Measurements from ENCODE around the gene HECTD1. TPM values are rescaled to one million over a fixed set of nuclear protein-coding genes. Genes with fewer than 3 reads are reported as not detected.

HECTD1 gene
- total and polyA plus RNA-seq, 4 donors: 23.5 to 164 (median 92.5) TPM

- no peak overlapping the region for H3K4me3 ChIP-seq (ENCODE audit: low read length in 2 of 2)
- H3K36me3 ChIP-seq (ENCODE audit: control insufficient read depth in 1 of 2, insufficient read depth in 2 of 2, low read length in 1 of 2): no peaks in the 10 kb centered on the region
- WGBS, 2 donors: 65 to 68% methylated on average over 17 of the region's 17 CpGs
- H3K4me1 ChIP-seq (ENCODE audit: control insufficient read depth in 1 of 2, insufficient read depth in 2 of 2, low read length in 2 of 2): no peaks in the 10 kb centered on the region
- no peaks in the 10 kb centered on the region for H3K9me3 ChIP-seq (ENCODE audit: control insufficient read depth, low read length)
- ATAC-seq (ENCODE audit: low FRiP score) (peak; percentile 89), DNase-seq (peak in 1 of 2 donors; percentile 53)
- H3K27ac ChIP-seq (ENCODE audit: low read depth in 1 of 2, low read length in 2 of 2): no peak overlapping the region
- no peaks in the 10 kb centered on the region for H3K27me3 ChIP-seq (ENCODE audit: control insufficient read depth in 1 of 2, insufficient read depth in 2 of 2, low read length in 1 of 2)
- intact Hi-C loops (cut with DNase I): no loop called here
These were observed 22.3 kb upstream of the HECTD1 start for GRCh38 chr14:31229638-31230572.

DNA sequence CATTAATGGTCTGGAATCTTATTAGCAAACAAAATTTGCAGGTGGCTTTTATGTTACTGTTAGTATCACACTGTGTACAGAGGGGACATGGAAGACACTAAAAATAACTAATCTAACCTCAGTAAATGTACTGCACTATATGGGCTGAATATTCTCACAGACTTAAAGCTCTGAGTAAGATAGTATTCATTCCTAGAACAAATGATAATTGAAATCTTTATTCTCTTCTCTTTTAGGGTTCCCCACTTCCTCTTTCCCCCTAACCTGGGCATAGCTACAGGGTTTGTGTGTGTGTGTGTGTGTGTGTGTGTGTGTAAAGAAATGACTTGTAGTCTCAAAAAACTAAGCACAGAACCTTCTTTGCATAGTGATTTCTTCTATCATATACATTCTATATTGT lies 21.4 kb upstream of the HECTD1 start:
- Histone ChIP-seq H3K27me3 (ENCODE audit: control insufficient read depth in 1 of 2, insufficient read depth in 2 of 2, low read length in 1 of 2) (no peaks in the 10 kb centered on the region), H3K36me3 (ENCODE audit: control insufficient read depth in 1 of 2, insufficient read depth in 2 of 2, low read length in 1 of 2) (no peaks in the 10 kb centered on the region), H3K9me3 (ENCODE audit: control insufficient read depth, low read length) (no peaks in the 10 kb centered on the region), H3K4me1 (ENCODE audit: control insufficient read depth in 1 of 2, insufficient read depth in 2 of 2, low read length in 2 of 2) (no peaks in the 10 kb centered on the region), H3K27ac (ENCODE audit: low read depth in 1 of 2, low read length in 2 of 2) (no peak overlapping the region), H3K4me3 (ENCODE audit: low read length in 2 of 2) (no peak overlapping the region)
- intact Hi-C loops (cut with DNase I): no loop called here
- ATAC-seq (ENCODE audit: low FRiP score) (no peak), DNase-seq (no peak)

DNA sequence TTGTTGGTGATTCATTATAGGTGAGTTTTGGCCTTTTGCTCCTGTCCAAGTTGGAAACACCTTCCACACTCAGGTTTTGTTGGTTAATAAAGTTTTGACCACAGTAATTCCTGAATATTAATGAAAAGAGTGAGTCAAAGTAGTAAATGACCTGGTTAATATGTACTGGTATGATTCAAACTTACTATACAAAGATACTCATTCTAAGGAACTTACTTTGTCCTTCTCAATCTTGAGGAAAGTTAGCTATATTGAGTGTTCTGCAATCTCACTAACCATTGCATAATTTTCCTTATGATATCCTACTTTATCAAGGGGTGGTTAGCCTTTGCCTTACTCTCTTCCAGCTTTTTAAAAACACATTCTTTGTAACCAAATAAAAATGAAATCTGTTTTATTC lies 20.9 kb upstream of the HECTD1 start:
- H3K4me1 ChIP-seq (ENCODE audit: control insufficient read depth in 1 of 2, insufficient read depth in 2 of 2, low read length in 2 of 2): no peaks in the 10 kb centered on the region
- no peaks in the 10 kb centered on the region for H3K9me3 ChIP-seq (ENCODE audit: control insufficient read depth, low read length)
- H3K36me3 ChIP-seq (ENCODE audit: control insufficient read depth in 1 of 2, insufficient read depth in 2 of 2, low read length in 1 of 2): no peaks in the 10 kb centered on the region
- H3K4me3 ChIP-seq (ENCODE audit: low read length in 2 of 2): no peak overlapping the region
- DNase-seq: no peak
- intact Hi-C loops (cut with DNase I): no loop called here
- ATAC-seq (ENCODE audit: low FRiP score): no peak
- no peaks in the 10 kb centered on the region for H3K27me3 ChIP-seq (ENCODE audit: control insufficient read depth in 1 of 2, insufficient read depth in 2 of 2, low read length in 1 of 2)
- H3K27ac ChIP-seq (ENCODE audit: low read depth in 1 of 2, low read length in 2 of 2): no peak overlapping the region

- ATAC-seq (ENCODE audit: low FRiP score) (no peak), DNase-seq (no peak)
- intact Hi-C loops (cut with DNase I): no loop called here
- Histone ChIP-seq H3K9me3 (ENCODE audit: control insufficient read depth, low read length) (no peaks in the 10 kb centered on the region), H3K4me1 (ENCODE audit: control insufficient read depth in 1 of 2, insufficient read depth in 2 of 2, low read length in 2 of 2) (no peaks in the 10 kb centered on the region), H3K36me3 (ENCODE audit: control insufficient read depth in 1 of 2, insufficient read depth in 2 of 2, low read length in 1 of 2) (no peaks in the 10 kb centered on the region), H3K27me3 (ENCODE audit: control insufficient read depth in 1 of 2, insufficient read depth in 2 of 2, low read length in 1 of 2) (no peaks in the 10 kb centered on the region), H3K4me3 (ENCODE audit: low read length in 2 of 2) (no peak overlapping the region), H3K27ac (ENCODE audit: low read depth in 1 of 2, low read length in 2 of 2) (no peak overlapping the region)
- 84 to 86% methylated on average over 1 of the region's 1 CpG for WGBS, 2 donors
These were observed 17.2 kb upstream of the HECTD1 start for GRCh38 chr14:31224808-31225207.

DNA sequence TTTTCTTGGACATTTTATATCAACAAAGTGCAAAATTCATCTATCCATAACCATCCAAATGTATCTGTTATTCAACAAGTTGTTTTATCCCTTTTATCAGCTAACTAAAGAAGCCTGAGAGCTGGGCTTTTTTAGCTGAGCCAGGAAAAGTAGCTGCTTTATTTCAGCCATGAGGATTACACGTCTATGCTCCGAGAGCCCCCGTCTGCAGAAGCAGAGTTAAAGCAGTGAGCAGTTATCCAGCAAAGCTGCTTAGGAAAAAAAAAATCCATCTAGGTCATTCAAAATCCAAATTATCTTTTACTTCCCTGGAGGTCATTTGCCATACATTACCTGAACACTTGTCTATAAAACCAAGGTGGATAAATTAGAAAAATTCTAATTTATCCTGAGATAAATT lies 15.7 kb upstream of the HECTD1 start:
- no peaks in the 10 kb centered on the region for H3K27me3 ChIP-seq (ENCODE audit: control insufficient read depth in 1 of 2, insufficient read depth in 2 of 2, low read length in 1 of 2)
- H3K27ac ChIP-seq (ENCODE audit: low read depth in 1 of 2, low read length in 2 of 2): no peak overlapping the region
- H3K9me3 ChIP-seq (ENCODE audit: control insufficient read depth, low read length): no peaks in the 10 kb centered on the region
- no peak for DNase-seq
- intact Hi-C loops (cut with DNase I): no loop called here
- no peaks in the 10 kb centered on the region for H3K4me1 ChIP-seq (ENCODE audit: control insufficient read depth in 1 of 2, insufficient read depth in 2 of 2, low read length in 2 of 2)
- no peak for ATAC-seq (ENCODE audit: low FRiP score)
- H3K4me3 ChIP-seq (ENCODE audit: low read length in 2 of 2): no peak overlapping the region
- 20 to 33% methylated on average over 3 of the region's 3 CpGs for WGBS, 2 donors
- no peaks in the 10 kb centered on the region for H3K36me3 ChIP-seq (ENCODE audit: control insufficient read depth in 1 of 2, insufficient read depth in 2 of 2, low read length in 1 of 2)

GRCh38 chr14:31222834-31223233 lies 15.2 kb upstream of the HECTD1 start:
- Histone ChIP-seq H3K9me3 (ENCODE audit: control insufficient read depth, low read length) (no peaks in the 10 kb centered on the region), H3K27ac (ENCODE audit: low read depth in 1 of 2, low read length in 2 of 2) (no peak overlapping the region), H3K36me3 (ENCODE audit: control insufficient read depth in 1 of 2, insufficient read depth in 2 of 2, low read length in 1 of 2) (no peaks in the 10 kb centered on the region), H3K4me1 (ENCODE audit: control insufficient read depth in 1 of 2, insufficient read depth in 2 of 2, low read length in 2 of 2) (no peaks in the 10 kb centered on the region), H3K27me3 (ENCODE audit: control insufficient read depth in 1 of 2, insufficient read depth in 2 of 2, low read length in 1 of 2) (no peaks in the 10 kb centered on the region), H3K4me3 (ENCODE audit: low read length in 2 of 2) (no peak overlapping the region)
- no peak for ATAC-seq (ENCODE audit: low FRiP score)
- DNase-seq: no peak
- intact Hi-C loops (cut with DNase I): no loop called here
- 94 to 99% methylated on average over 1 of the region's 1 CpG for WGBS, 2 donors

DNA sequence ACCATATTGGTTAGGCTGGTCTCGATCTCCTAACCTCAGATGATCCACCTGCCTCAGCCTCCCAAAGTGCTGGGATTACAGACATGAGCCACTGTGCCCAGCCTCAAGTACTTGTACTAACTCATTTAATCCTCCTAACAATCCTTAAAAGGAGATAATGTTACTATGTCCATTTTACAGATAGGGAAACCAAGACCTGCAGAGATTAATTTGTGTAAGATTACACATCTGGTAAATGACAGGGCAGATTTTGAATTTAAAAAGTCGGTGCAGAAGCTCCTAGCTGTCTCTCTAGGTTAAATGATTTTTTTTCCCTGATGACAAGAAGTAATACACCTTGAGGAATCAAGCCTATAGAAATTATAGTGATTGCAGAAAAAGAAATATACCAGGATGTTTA lies 13.7 kb upstream of the HECTD1 start:
- Histone ChIP-seq H3K9me3 (ENCODE audit: control insufficient read depth, low read length) (no peaks in the 10 kb centered on the region), H3K4me3 (ENCODE audit: low read length in 2 of 2) (no peak overlapping the region), H3K4me1 (ENCODE audit: control insufficient read depth in 1 of 2, insufficient read depth in 2 of 2, low read length in 2 of 2) (no peaks in the 10 kb centered on the region), H3K27me3 (ENCODE audit: control insufficient read depth in 1 of 2, insufficient read depth in 2 of 2, low read length in 1 of 2) (no peaks in the 10 kb centered on the region), H3K27ac (ENCODE audit: low read depth in 1 of 2, low read length in 2 of 2) (no peak overlapping the region), H3K36me3 (ENCODE audit: control insufficient read depth in 1 of 2, insufficient read depth in 2 of 2, low read length in 1 of 2) (no peaks in the 10 kb centered on the region)
- no peak for DNase-seq
- whole genome bisulfite sequencing, 2 donors: 86 to 94% methylated on average over 2 of the region's 2 CpGs
- no peak for ATAC-seq (ENCODE audit: low FRiP score)
- intact Hi-C loops (cut with DNase I): no loop called here

DNA sequence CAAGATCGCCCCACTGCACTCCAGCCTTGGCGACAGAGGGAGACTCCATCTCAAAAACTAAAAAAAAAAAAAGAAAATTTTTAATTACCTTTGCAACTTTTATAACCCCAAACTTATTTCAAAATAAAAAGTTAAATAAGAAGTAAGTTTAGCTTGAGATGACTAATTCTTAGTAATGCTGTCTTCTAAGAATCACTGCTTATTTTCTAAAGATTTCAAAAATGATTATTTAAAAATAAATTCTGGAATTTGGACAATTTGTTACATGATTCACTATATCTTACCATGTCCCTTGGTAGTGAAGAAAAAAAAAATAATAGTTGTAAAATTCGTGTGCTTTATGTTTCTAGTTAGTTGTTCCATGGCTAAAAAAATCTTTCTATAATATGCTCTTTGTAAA lies 11.6 kb upstream of the HECTD1 start:
- Histone ChIP-seq H3K9me3 (ENCODE audit: control insufficient read depth, low read length) (no peaks in the 10 kb centered on the region), H3K4me1 (ENCODE audit: control insufficient read depth in 1 of 2, insufficient read depth in 2 of 2, low read length in 2 of 2) (no peaks in the 10 kb centered on the region), H3K4me3 (ENCODE audit: low read length in 2 of 2) (no peak overlapping the region), H3K36me3 (ENCODE audit: control insufficient read depth in 1 of 2, insufficient read depth in 2 of 2, low read length in 1 of 2) (no peaks in the 10 kb centered on the region), H3K27me3 (ENCODE audit: control insufficient read depth in 1 of 2, insufficient read depth in 2 of 2, low read length in 1 of 2) (no peaks in the 10 kb centered on the region), H3K27ac (ENCODE audit: low read depth in 1 of 2, low read length in 2 of 2) (no peak overlapping the region)
- no peak for ATAC-seq (ENCODE audit: low FRiP score)
- intact Hi-C loops (cut with DNase I): no loop called here
- DNase-seq: no peak
- WGBS, 2 donors: 66 to 76% methylated on average over 3 of the region's 3 CpGs

- ATAC-seq (ENCODE audit: low FRiP score) (no peak), DNase-seq (no peak)
- Histone ChIP-seq H3K27me3 (ENCODE audit: control insufficient read depth in 1 of 2, insufficient read depth in 2 of 2, low read length in 1 of 2) (no peaks in the 10 kb centered on the region), H3K4me1 (ENCODE audit: control insufficient read depth in 1 of 2, insufficient read depth in 2 of 2, low read length in 2 of 2) (no peaks in the 10 kb centered on the region), H3K4me3 (ENCODE audit: low read length in 2 of 2) (no peak overlapping the region), H3K9me3 (ENCODE audit: control insufficient read depth, low read length) (no peaks in the 10 kb centered on the region), H3K27ac (ENCODE audit: low read depth in 1 of 2, low read length in 2 of 2) (no peak overlapping the region), H3K36me3 (ENCODE audit: control insufficient read depth in 1 of 2, insufficient read depth in 2 of 2, low read length in 1 of 2) (no peaks in the 10 kb centered on the region)
- WGBS, 2 donors: 94% methylated on average over 9 of the region's 9 CpGs
- intact Hi-C loops (cut with DNase I): no loop called here
These were observed 8.8 kb upstream of the HECTD1 start for GRCh38 chr14:31216359-31216758.

All from aorta (tissue), 5 donors.